ENCODE results near the gene PPP1CA. TPM values are rescaled to one million over a fixed set of nuclear protein-coding genes. Genes with fewer than 3 reads are reported as not detected.

PPP1CA gene
- total and polyA plus RNA-seq, 2 donors (not counting 1 experiment from before 2014, with no cell fraction given), result 218 to 251 TPM

GRCh38 chr11:67364169-67364568 lies 37.5 kb downstream of the PPP1CA start:
- DNase-seq, result no peak
- POLR2A ChIA-PET, result interaction anchor here (0.7 to 1.9 kb wide), 3 partner anchors 10 to 37 kb away, joined by 4 to 6 read pairs (median 5); partner anchors contain the start of gene PPP1CA

More at GRCh38 chr11:67364169-67364568, 37.5 kb downstream of the PPP1CA start:
- Mint-ChIP-seq H3K9me3 (ENCODE audit: insufficient read depth) (no peaks in the 10 kb centered on the region), H3K27ac (peak overlapping the region; percentile 90), H3K4me1 (peaks cover 75% of the 10 kb centered on the region), H3K27me3 (no peaks in the 10 kb centered on the region), H3K4me3 (peak overlapping the region; percentile 80)
- CTCF ChIA-PET, result interaction anchor here (39.5 to 42.2 kb wide), 2 partner anchors 7 to 9 kb away, joined by 2379 read pairs; partner anchors contain the start of genes CLCF1, POLD4 and RAD9A
- H2AFZ ChIP-seq (ENCODE audit: insufficient read depth, low read depth, low read length, poor library complexity, severe bottlenecking), result no peak overlapping the region
- peaks cover 58% of the 10 kb centered on the region for H3K79me2 ChIP-seq (ENCODE audit: control insufficient read depth, insufficient read depth, low read length)
- no peak for ATAC-seq (ENCODE audit: low read depth)
- H3K4me3 ChIP-seq (ENCODE audit: control extremely low read depth in 1 of 5, extremely low read depth in 1 of 5, insufficient read depth in 1 of 5, low read depth in 2 of 5, low read length in 4 of 5), result no peak overlapping the region
- 35% methylated on average over 3 of the region's 3 CpGs for WGBS (ENCODE audit: insufficient coverage)
- H3K9me3 ChIP-seq (ENCODE audit: control extremely low read depth in 1 of 3, control insufficient read depth in 2 of 3, insufficient read depth in 1 of 3, low read length in 2 of 3), result no peaks in the 10 kb centered on the region
- peaks cover 0 to 37% of the 10 kb centered on the region in 2 experiments for H3K36me3 ChIP-seq (replicated peaks in 1 of 2; ENCODE audit: control extremely low read depth in 1 of 2, control insufficient read depth in 1 of 2, extremely low read depth in 1 of 2, insufficient read depth in 2 of 2, low read length in 1 of 2)
- TF ChIP-seq, protein P1, sequence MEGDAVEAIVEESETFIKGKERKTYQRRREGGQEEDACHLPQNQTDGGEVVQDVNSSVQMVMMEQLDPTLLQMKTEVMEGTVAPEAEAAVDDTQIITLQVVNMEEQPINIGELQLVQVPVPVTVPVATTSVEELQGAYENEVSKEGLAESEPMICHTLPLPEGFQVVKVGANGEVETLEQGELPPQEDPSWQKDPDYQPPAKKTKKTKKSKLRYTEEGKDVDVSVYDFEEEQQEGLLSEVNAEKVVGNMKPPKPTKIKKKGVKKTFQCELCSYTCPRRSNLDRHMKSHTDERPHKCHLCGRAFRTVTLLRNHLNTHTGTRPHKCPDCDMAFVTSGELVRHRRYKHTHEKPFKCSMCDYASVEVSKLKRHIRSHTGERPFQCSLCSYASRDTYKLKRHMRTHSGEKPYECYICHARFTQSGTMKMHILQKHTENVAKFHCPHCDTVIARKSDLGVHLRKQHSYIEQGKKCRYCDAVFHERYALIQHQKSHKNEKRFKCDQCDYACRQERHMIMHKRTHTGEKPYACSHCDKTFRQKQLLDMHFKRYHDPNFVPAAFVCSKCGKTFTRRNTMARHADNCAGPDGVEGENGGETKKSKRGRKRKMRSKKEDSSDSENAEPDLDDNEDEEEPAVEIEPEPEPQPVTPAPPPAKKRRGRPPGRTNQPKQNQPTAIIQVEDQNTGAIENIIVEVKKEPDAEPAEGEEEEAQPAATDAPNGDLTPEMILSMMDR (IDR thresholded peaks at IDR 0.05), result no peak
- TF ChIP-seq EZH2 (IDR thresholded peaks at IDR 0.05; ENCODE audit: borderline replicate concordance, insufficient read depth, low read depth, low read length, poor library complexity, severe bottlenecking), result no peak
- no peaks in the 10 kb centered on the region for H3K27me3 ChIP-seq (replicated peaks in 1 of 4; ENCODE audit: control extremely low read depth in 1 of 4, control insufficient read depth in 3 of 4, insufficient read depth in 4 of 4, low read length in 3 of 4)
- intact Hi-C loops (cut with micrococcal nuclease), result no loop called here
- H4K20me1 ChIP-seq (ENCODE audit: control insufficient read depth, insufficient read depth, low read length, poor library complexity, severe bottlenecking), result peaks cover 48% of the 10 kb centered on the region
- H3K4me2 ChIP-seq (replicated peaks; ENCODE audit: low read depth, low read length, poor library complexity, severe bottlenecking), result peak overlapping the region; percentile 93
- H3K9ac ChIP-seq (ENCODE audit: low read length), result no peak overlapping the region
- peaks cover 63 to 64% of the 10 kb centered on the region in 2 donors for H3K4me1 ChIP-seq (ENCODE audit: control insufficient read depth in 2 of 2, insufficient read depth in 2 of 2, low read length in 2 of 2)
- H3K27ac ChIP-seq (ENCODE audit: low read length in 2 of 2), result peak overlapping the region; percentile 50 to 70

Measured in B cell (primary cell).